Measurements from ENCODE around the gene TBC1D3B. TPM values are rescaled to one million over a fixed set of nuclear protein-coding genes. Genes with fewer than 3 reads are reported as not detected.

The TBC1D3B gene
- total and polyA plus RNA-seq, 10 of the 15 experiments (the other 5 are each of a cell fraction or from before 2014, with no cell fraction given): 0.67 to 8.5 (median 1.7) TPM; not detected in 2

- TF ChIP-seq NR2C1 (IDR thresholded peaks at IDR 0.05) (no peak), MTA3 (IDR thresholded peaks at IDR 0.05; ENCODE audit: borderline replicate concordance, low read length) (peak; percentile 48; the same call in 1 of the 2 replicates), ZBTB33 (IDR thresholded peaks at IDR 0.05) (no peak), USF2 (IDR thresholded peaks at IDR 0.05; ENCODE audit: borderline replicate concordance, low read depth, low read length) (no peak), FOXM1 (IDR thresholded peaks at IDR 0.05; ENCODE audit: low read depth, low read length) (0 out of 2 replicates have a peak, but pooled peaks have one; percentile 33), NBN (IDR thresholded peaks at IDR 0.05) (no peak), WRNIP1 (IDR thresholded peaks at IDR 0.05; ENCODE audit: borderline replicate concordance, low read depth, low read length) (no peak), BHLHE40 (IDR thresholded peaks at IDR 0.05; ENCODE audit: borderline replicate concordance in 1 of 2, low read depth in 2 of 2, low read length in 1 of 2) (peak in 1 of 2 experiments; percentile 62; a peak in 2 of 4 replicates), SRF (IDR thresholded peaks at IDR 0.05; ENCODE audit: low read depth in 2 of 2, low read length in 2 of 2) (no peak), NR2C2 (IDR thresholded peaks at IDR 0.05; ENCODE audit: borderline replicate concordance, control insufficient read depth, insufficient read length, low read depth) (no peak), EZH2 (IDR thresholded peaks at IDR 0.05; ENCODE audit: borderline replicate concordance, control insufficient read depth, low read depth, low read length) (no peak), POLR2AphosphoS2 (IDR thresholded peaks at IDR 0.05; ENCODE audit: low read depth, low read length) (no peak), NFXL1 (IDR thresholded peaks at IDR 0.05; ENCODE audit: borderline replicate concordance) (no peak), KLF5 (IDR thresholded peaks at IDR 0.05; ENCODE audit: partially characterized antibody) (no peak), BMI1 (IDR thresholded peaks at IDR 0.05; ENCODE audit: borderline replicate concordance) (no peak), E2F8 (IDR thresholded peaks at IDR 0.05; ENCODE audit: low read depth, partially characterized antibody) (no peak), ATF2 (IDR thresholded peaks at IDR 0.05; ENCODE audit: low read length) (peak; percentile 80), SP1 (IDR thresholded peaks at IDR 0.05; ENCODE audit: low read depth, low read length) (no peak), ZNF217 (IDR thresholded peaks at IDR 0.05) (0 out of 2 replicates have a peak, but pooled peaks have one; percentile 31)
- TF ChIP-seq, protein P1, sequence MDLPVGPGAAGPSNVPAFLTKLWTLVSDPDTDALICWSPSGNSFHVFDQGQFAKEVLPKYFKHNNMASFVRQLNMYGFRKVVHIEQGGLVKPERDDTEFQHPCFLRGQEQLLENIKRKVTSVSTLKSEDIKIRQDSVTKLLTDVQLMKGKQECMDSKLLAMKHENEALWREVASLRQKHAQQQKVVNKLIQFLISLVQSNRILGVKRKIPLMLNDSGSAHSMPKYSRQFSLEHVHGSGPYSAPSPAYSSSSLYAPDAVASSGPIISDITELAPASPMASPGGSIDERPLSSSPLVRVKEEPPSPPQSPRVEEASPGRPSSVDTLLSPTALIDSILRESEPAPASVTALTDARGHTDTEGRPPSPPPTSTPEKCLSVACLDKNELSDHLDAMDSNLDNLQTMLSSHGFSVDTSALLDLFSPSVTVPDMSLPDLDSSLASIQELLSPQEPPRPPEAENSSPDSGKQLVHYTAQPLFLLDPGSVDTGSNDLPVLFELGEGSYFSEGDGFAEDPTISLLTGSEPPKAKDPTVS (IDR thresholded peaks at IDR 0.05; ENCODE audit: low read depth, low read length): no peak
Measured at GRCh38 chr17:36117505-36118382, 58.7 kb downstream of the TBC1D3B start (continued).
